Activated T-cell treated with anti-CD3 and anti-CD28 coated beads, Interleukin-2, amount 50 U/mL, for 24 hours (primary cell): Measurements from ENCODE around the gene SH3BGRL2.
A peak's percentile ranks its signal among the peaks of the same experiment; 100 is the strongest.

Experiments
- DNase-seq: peaks from one replicate; pipeline ENCODE4 v3.0.0-alpha.2; 2020
- H3K27ac Mint-ChIP-seq: 2 replicates; pipeline ENCODE4 v1.8.0; 2020; ENCODE audit warnings: mild to moderate bottlenecking, mixed read lengths
- H3K27me3 Mint-ChIP-seq: 2 replicates; pipeline ENCODE4 v1.8.0; 2020; ENCODE audit warnings: mixed read lengths
- H3K36me3 Mint-ChIP-seq: 2 replicates; pipeline ENCODE4 v1.8.0; 2020; ENCODE audit warnings: low read depth, mixed read lengths
- H3K4me1 Mint-ChIP-seq: 2 replicates; pipeline ENCODE4 v1.8.0; 2020; ENCODE audit warnings: low read depth, mixed read lengths
- H3K4me3 Mint-ChIP-seq: 2 replicates; pipeline ENCODE4 v1.8.0; 2020; ENCODE audit warnings: mild to moderate bottlenecking, moderate library complexity, mixed read lengths
- H3K9me3 Mint-ChIP-seq: 2 replicates; pipeline ENCODE4 v1.8.0; 2020; ENCODE audit warnings: mixed read lengths

The SH3BGRL2 gene

GRCh38 chr6:79627422-79627821, 3.7 kb upstream of the SH3BGRL2 start:
- Mint-ChIP-seq H3K9me3 (no peaks in the 10 kb centered on the region), H3K36me3 (no peaks in the 10 kb centered on the region), H3K27ac (no peak overlapping the region), H3K4me3 (no peak overlapping the region), H3K4me1 (peaks cover 8% of the 10 kb centered on the region), H3K27me3 (peaks cover 28% of the 10 kb centered on the region)
- DNase-seq: no peak

DNA sequence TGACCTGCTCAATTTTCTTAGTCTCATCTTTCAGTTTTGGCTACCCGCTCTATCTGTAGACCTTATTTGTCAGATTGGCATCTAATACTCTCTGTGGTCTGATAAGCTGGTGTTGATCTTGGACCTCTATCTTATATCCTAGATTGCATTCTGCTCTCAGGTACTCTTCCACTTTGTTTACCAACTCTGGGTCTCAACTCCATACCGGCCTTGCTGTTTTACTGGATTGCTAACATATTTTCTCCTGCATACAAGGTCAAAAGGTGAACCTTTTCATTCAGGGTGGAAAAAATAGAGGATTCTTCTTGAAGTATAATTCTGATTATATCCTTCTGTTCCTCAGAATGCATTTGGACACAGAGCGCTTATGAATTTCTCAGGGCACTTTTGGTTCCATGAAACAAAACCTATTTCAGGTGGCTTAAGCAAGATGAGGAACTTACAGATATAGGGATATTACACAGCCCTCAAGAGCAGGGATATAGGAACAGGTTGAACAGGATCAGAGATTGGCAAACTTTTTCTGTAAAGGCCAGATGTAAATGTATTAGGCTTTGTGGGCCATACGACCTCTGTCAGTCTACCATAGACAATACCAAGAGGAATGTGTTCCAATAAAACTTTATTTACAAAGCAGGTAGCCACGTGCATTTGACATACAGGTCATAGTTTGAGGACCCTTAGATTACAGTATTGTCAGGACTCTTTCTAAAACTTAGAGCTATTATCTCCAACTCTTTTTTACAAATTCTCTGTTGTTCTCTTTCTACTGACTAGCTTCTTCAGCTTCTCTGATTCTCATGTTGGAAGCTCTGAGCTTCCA, 2.5 kb upstream of the SH3BGRL2 start:
- Mint-ChIP-seq H3K4me3 (no peak overlapping the region), H3K36me3 (no peaks in the 10 kb centered on the region), H3K27ac (no peak overlapping the region), H3K27me3 (peaks cover 38% of the 10 kb centered on the region), H3K4me1 (peaks cover 10% of the 10 kb centered on the region), H3K9me3 (no peaks in the 10 kb centered on the region)
- no peak for DNase-seq

GRCh38 chr6:79630380-79630882, 698 bp upstream of the SH3BGRL2 start:
- DNase-seq: no peak
- no peaks in the 10 kb centered on the region for H3K9me3 Mint-ChIP-seq
- no peak overlapping the region for H3K27ac Mint-ChIP-seq
- H3K27me3 Mint-ChIP-seq: peaks cover 53% of the 10 kb centered on the region
- H3K4me1 Mint-ChIP-seq: peaks cover 10% of the 10 kb centered on the region
- no peaks in the 10 kb centered on the region for H3K36me3 Mint-ChIP-seq
- peak overlapping the region; percentile 84 for H3K4me3 Mint-ChIP-seq

DNA sequence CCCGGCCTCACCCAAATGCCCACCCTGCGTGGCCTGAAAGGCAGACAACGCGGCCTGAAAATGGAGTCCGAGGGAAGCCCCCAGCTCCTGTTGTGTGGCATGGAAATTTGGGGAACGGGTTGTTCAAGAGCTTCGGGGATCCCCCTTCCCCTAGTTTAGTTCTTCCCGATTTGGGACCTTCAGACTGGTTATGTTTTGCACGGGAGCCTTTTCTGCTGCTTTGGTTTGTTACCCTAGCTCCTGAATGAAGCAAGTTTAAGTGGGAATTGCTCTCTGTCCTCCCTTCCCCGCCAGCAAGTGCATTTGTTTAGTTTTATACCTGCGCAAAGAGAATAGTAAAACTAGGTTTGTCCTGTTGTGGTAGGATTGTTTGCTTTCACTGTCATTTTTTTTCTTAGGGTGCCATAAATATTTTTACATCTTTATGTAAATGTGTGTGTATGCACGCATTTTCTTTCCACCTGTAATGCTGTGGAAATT, 604 bp downstream of the SH3BGRL2 start:
- H3K9me3 Mint-ChIP-seq: no peaks in the 10 kb centered on the region
- H3K27ac Mint-ChIP-seq: no peak overlapping the region
- peaks cover 10% of the 10 kb centered on the region for H3K4me1 Mint-ChIP-seq
- H3K4me3 Mint-ChIP-seq: peak overlapping the region; percentile 84
- H3K36me3 Mint-ChIP-seq: no peaks in the 10 kb centered on the region
- DNase-seq: no peak
- peaks cover 65% of the 10 kb centered on the region for H3K27me3 Mint-ChIP-seq

DNA sequence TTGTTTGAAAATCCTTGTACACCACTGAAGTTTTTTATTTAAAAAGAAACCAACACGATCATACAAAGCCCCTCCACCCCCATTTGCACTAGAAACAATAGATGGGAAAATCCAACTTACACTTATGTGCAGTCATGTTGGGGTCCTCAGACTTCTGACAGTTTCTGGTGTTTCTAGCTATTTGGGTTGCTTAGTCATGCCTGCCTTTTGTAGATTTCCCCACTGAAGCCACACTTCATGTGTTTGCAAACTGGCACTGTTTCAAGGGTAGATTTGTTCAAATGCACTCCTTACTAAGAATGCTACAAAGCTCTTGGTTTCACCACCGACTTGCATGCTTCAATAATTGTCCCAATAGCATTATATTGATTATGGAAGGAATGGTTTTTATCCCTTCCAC, 1.5 kb downstream of the SH3BGRL2 start:
- H3K27me3 Mint-ChIP-seq: peaks cover 65% of the 10 kb centered on the region
- H3K36me3 Mint-ChIP-seq: no peaks in the 10 kb centered on the region
- H3K4me1 Mint-ChIP-seq: peaks cover 10% of the 10 kb centered on the region
- H3K9me3 Mint-ChIP-seq: no peaks in the 10 kb centered on the region
- DNase-seq: no peak
- H3K27ac Mint-ChIP-seq: no peak overlapping the region
- peak overlapping the region; percentile 20 for H3K4me3 Mint-ChIP-seq

- peaks cover 59% of the 10 kb centered on the region for H3K27me3 Mint-ChIP-seq
- H3K4me3 Mint-ChIP-seq: no peak overlapping the region
- no peaks in the 10 kb centered on the region for H3K36me3 Mint-ChIP-seq
- no peak for DNase-seq
- H3K4me1 Mint-ChIP-seq: peaks cover 10% of the 10 kb centered on the region
- H3K27ac Mint-ChIP-seq: no peak overlapping the region
- no peaks in the 10 kb centered on the region for H3K9me3 Mint-ChIP-seq
Observed at GRCh38 chr6:79634491-79635231, 3.5 kb downstream of the SH3BGRL2 start.

DNA sequence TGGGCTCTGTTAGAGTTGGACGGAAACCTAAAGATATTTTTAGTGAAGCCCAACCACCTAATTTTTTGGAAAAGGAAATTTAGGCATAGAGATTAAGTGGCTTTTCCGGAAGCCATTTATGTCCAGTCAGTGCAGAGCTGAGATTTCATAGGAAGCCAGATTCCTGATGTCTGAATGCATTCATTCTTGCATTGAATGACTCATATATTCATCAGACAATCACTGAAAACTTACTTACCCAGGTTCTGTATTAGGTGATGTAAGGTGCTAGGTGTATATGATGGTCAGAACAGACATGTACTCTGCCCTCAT, 4.1 kb downstream of the SH3BGRL2 start:
- no peak for DNase-seq
- H3K4me3 Mint-ChIP-seq: no peak overlapping the region
- peaks cover 57% of the 10 kb centered on the region for H3K27me3 Mint-ChIP-seq

DNA sequence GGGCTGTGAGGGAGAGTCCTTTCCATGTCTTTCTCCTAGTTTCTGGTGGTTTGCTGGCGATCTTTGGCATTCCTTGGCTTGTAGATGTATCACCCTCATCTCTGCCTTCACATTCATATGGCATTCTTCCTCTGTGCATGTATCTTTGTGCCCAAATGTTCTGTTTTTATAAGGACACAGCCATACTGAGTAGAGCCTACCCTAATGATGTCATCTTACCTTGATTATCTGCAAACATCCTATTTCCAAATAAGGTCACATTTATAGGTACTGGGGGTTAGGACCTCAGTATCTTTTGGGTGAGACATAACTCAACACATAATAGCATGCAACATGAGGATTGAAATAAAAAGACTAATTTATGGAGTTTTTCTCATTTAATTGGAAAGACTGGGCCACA, 5.5 kb downstream of the SH3BGRL2 start:
- Mint-ChIP-seq H3K36me3 (no peaks in the 10 kb centered on the region), H3K4me3 (no peak overlapping the region), H3K9me3 (no peaks in the 10 kb centered on the region), H3K27ac (no peak overlapping the region), H3K4me1 (peaks cover 5% of the 10 kb centered on the region), H3K27me3 (peaks cover 43% of the 10 kb centered on the region)
- no peak for DNase-seq

More for the DNA sequence above, 4.1 kb downstream of the SH3BGRL2 start:
- H3K36me3 Mint-ChIP-seq: no peaks in the 10 kb centered on the region
- H3K4me1 Mint-ChIP-seq: peaks cover 10% of the 10 kb centered on the region
- H3K27ac Mint-ChIP-seq: no peak overlapping the region
- H3K9me3 Mint-ChIP-seq: no peaks in the 10 kb centered on the region

- Mint-ChIP-seq H3K27ac (no peak overlapping the region), H3K4me1 (no peaks in the 10 kb centered on the region), H3K4me3 (no peak overlapping the region), H3K36me3 (no peaks in the 10 kb centered on the region), H3K9me3 (no peaks in the 10 kb centered on the region), H3K27me3 (peaks cover 19% of the 10 kb centered on the region)
- no peak for DNase-seq
Observed at GRCh38 chr6:79640146-79641111, 9.3 kb downstream of the SH3BGRL2 start.

- DNase-seq: no peak
- Mint-ChIP-seq H3K9me3 (no peaks in the 10 kb centered on the region), H3K4me3 (no peak overlapping the region), H3K4me1 (peaks cover 34% of the 10 kb centered on the region), H3K27me3 (peaks cover 12% of the 10 kb centered on the region), H3K36me3 (no peaks in the 10 kb centered on the region), H3K27ac (no peak overlapping the region)
Observed at GRCh38 chr6:79646006-79646405, 14.9 kb downstream of the SH3BGRL2 start.

- Mint-ChIP-seq H3K4me3 (no peak overlapping the region), H3K36me3 (no peaks in the 10 kb centered on the region), H3K4me1 (peaks cover 35% of the 10 kb centered on the region), H3K27ac (no peak overlapping the region), H3K9me3 (no peaks in the 10 kb centered on the region), H3K27me3 (peaks cover 12% of the 10 kb centered on the region)
- no peak for DNase-seq
Observed at GRCh38 chr6:79646561-79646960, 15.4 kb downstream of the SH3BGRL2 start.

- Mint-ChIP-seq H3K27me3 (peaks cover 6% of the 10 kb centered on the region), H3K9me3 (no peaks in the 10 kb centered on the region), H3K27ac (peak overlapping the region; percentile 10), H3K4me1 (peaks cover 37% of the 10 kb centered on the region), H3K36me3 (no peaks in the 10 kb centered on the region), H3K4me3 (no peak overlapping the region)
- no peak for DNase-seq
Observed at GRCh38 chr6:79647741-79648140, 16.6 kb downstream of the SH3BGRL2 start.

DNA sequence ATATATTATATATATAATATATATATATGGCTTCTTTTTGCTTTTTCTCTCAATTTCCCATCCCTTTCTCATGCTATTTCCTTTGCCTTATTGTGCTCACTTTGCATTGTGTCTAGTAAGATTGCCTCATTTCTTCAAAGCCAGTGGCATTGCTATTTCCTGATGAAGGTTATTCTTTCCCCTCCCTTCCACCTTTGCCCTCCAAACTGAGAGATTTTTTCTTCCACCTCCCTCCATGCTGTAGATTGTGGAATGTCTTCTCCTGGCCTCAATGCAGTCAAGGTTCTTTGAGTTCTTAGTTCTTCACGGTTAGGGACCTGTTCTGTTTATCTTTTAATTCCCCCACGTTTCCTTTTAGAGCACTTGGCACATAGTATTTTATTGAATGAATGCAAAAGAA, 17.2 kb downstream of the SH3BGRL2 start:
- H3K4me1 Mint-ChIP-seq: peaks cover 41% of the 10 kb centered on the region
- H3K9me3 Mint-ChIP-seq: no peaks in the 10 kb centered on the region
- H3K27me3 Mint-ChIP-seq: peaks cover 5% of the 10 kb centered on the region
- H3K36me3 Mint-ChIP-seq: no peaks in the 10 kb centered on the region
- H3K4me3 Mint-ChIP-seq: no peak overlapping the region
- no peak for DNase-seq
- peak overlapping the region; percentile 1 for H3K27ac Mint-ChIP-seq

DNA sequence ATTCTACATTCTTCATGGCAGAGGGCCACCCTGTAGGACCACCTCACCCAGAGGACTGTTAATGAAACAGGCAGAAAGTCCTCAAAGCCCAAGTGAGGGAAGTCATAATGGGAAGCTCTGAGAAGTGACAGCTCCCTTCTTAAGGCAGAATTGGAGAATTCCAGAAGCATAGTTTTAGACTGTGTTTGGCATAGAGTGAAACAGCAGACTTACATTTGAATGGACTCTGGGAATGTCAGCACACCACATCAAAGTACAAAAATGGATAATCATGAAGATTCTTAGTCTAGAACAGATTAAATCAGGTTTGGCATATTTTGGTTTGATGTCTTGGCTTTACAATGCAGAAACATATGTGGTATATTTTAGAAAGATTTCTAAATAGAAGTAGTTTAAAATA, 17.9 kb downstream of the SH3BGRL2 start:
- peaks cover 5% of the 10 kb centered on the region for H3K27me3 Mint-ChIP-seq

More for the DNA sequence above, 17.9 kb downstream of the SH3BGRL2 start:
- Mint-ChIP-seq H3K4me1 (peaks cover 46% of the 10 kb centered on the region), H3K4me3 (no peak overlapping the region), H3K27ac (no peak overlapping the region), H3K36me3 (no peaks in the 10 kb centered on the region), H3K9me3 (no peaks in the 10 kb centered on the region)
- no peak for DNase-seq
